HEK293 (cell line): ENCODE data around the gene XG.

ENCODE experiments used
- CTCF ChIA-PET: fragments of 350-600 bp; formaldehyde crosslinking; extraction: SDS; loops from one replicate; lab custom pipeline; 2021; ENCODE audit warnings: antibody characterized with exemption; lab: Yijun Ruan, JAX
- POLR2A ChIA-PET: fragments of 300-600 bp; formaldehyde crosslinking; extraction: SDS; loops from one replicate; lab custom pipeline; 2020; ENCODE audit warnings: antibody characterized with exemption, inconsistent platforms; lab: Yijun Ruan, JAX
- H3K27ac ChIP-seq: fragments of 200-500 bp; sonication (Bioruptor generic); 2 replicates; pipeline ENCODE4 v1.5.1; 2014; ENCODE audit warnings: low read depth, low read length, control low read depth, inconsistent platforms; ENCODE audit errors: extremely low read depth
- H3K36me3 ChIP-seq, 2 experiments: fragments of 200-500 bp in 1 of 2; sonication (Bioruptor generic) in 1 of 2; 1 replicate in 1 of 2; 2 replicates in 1 of 2; pipeline ENCODE4 v1.5.1; 2014 to 2017; ENCODE audit warnings: inconsistent platforms in 2 of 2, low read length in 2 of 2; ENCODE audit not compliant: control insufficient read depth in 2 of 2, insufficient read depth in 1 of 2
- H3K4me1 ChIP-seq: fragments of 200-500 bp; sonication (Bioruptor generic); 2 replicates; pipeline ENCODE4 v1.5.1; 2014; ENCODE audit warnings: mild to moderate bottlenecking, low read length, inconsistent platforms; ENCODE audit not compliant: control insufficient read depth, insufficient read depth
- H3K4me3 ChIP-seq: 2 replicates; pipeline ENCODE4 v1.5.1; 2011; ENCODE audit warnings: low read depth, mild to moderate bottlenecking, control low read depth, low read length, moderate library complexity
- H3K9me3 ChIP-seq: fragments of 200-500 bp; sonication (Bioruptor generic); 2 replicates; pipeline ENCODE4 v1.5.1; 2014; ENCODE audit warnings: low read depth, low read length, inconsistent platforms; ENCODE audit not compliant: control insufficient read depth, insufficient read depth
- MZF1 ChIP-seq: fragments of 450-650 bp; formaldehyde crosslinking; IDR thresholded peaks from 2 replicates; pipeline ENCODE4 v1.5.1; 2017; ENCODE audit warnings: missing biosample characterization, missing genetic modification characterization, borderline replicate concordance
- WT1 ChIP-seq: fragments of 450-650 bp; formaldehyde crosslinking; IDR thresholded peaks from 2 replicates; pipeline ENCODE4 v1.5.1; 2016; ENCODE audit warnings: missing biosample characterization, missing genetic modification characterization
- ZBTB8A ChIP-seq: fragments of 450-650 bp; formaldehyde crosslinking; IDR thresholded peaks from 2 replicates; pipeline ENCODE4 v1.5.1; 2016; ENCODE audit warnings: missing biosample characterization, missing genetic modification characterization
- ZNF114 ChIP-seq: fragments of 450-650 bp; formaldehyde crosslinking; IDR thresholded peaks from 2 replicates; pipeline ENCODE4 v1.5.0; 2017; ENCODE audit warnings: missing biosample characterization, missing genetic modification characterization
- ZNF132 ChIP-seq: fragments of 450-650 bp; formaldehyde crosslinking; IDR thresholded peaks from 2 replicates; pipeline ENCODE4 v1.5.1; 2017; ENCODE audit warnings: missing biosample characterization, missing genetic modification characterization, borderline replicate concordance
- ZNF133 ChIP-seq: fragments of 450-650 bp; formaldehyde crosslinking; IDR thresholded peaks from 2 replicates; pipeline ENCODE4 v1.5.1; 2016; ENCODE audit warnings: missing biosample characterization, missing genetic modification characterization
- ZNF16 ChIP-seq: fragments of 450-650 bp; formaldehyde crosslinking; IDR thresholded peaks from 2 replicates; pipeline ENCODE4 v1.5.1; 2016; ENCODE audit warnings: low read depth, missing biosample characterization, missing genetic modification characterization
- ZNF184 ChIP-seq: fragments of 450-650 bp; IDR thresholded peaks from 2 replicates; pipeline ENCODE4 v1.5.1; 2018; ENCODE audit warnings: missing biosample characterization, mild to moderate bottlenecking, missing genetic modification characterization
- ZNF202 ChIP-seq: fragments of 450-650 bp; formaldehyde crosslinking; IDR thresholded peaks from 2 replicates; pipeline ENCODE4 v1.5.1; 2016; ENCODE audit warnings: missing biosample characterization, missing genetic modification characterization, borderline replicate concordance
- ZNF23 ChIP-seq: fragments of 450-650 bp; formaldehyde crosslinking; IDR thresholded peaks from 2 replicates; pipeline ENCODE4 v1.5.1; 2016; ENCODE audit warnings: missing biosample characterization, missing genetic modification characterization, borderline replicate concordance
- ZNF274 ChIP-seq, 2 experiments: fragments of 200-500 bp in 1 of 2; fragments of 450-650 bp in 1 of 2; sonication (Bioruptor generic) in 1 of 2; formaldehyde crosslinking in 1 of 2; IDR thresholded peaks; 2 replicates each; pipeline versions ENCODE4 v1.5.1 to v1.6.1; 2014 to 2016; ENCODE audit warnings: borderline replicate concordance in 1 of 2, inconsistent platforms in 1 of 2, low read length in 1 of 2, missing biosample characterization in 1 of 2, missing genetic modification characterization in 1 of 2
- ZNF350 ChIP-seq: fragments of 450-650 bp; formaldehyde crosslinking; IDR thresholded peaks from 2 replicates; pipeline ENCODE4 v1.5.0; 2017; ENCODE audit warnings: missing biosample characterization, mild to moderate bottlenecking, missing genetic modification characterization
- ZNF426 ChIP-seq: fragments of 450-650 bp; formaldehyde crosslinking; IDR thresholded peaks from 2 replicates; pipeline ENCODE4 v1.5.1; 2017; ENCODE audit warnings: missing biosample characterization, missing genetic modification characterization, mild to moderate bottlenecking, inconsistent platforms, moderate library complexity
- ZNF501 ChIP-seq: fragments of 450-650 bp; formaldehyde crosslinking; IDR thresholded peaks from 2 replicates; pipeline ENCODE4 v1.5.1; 2016; ENCODE audit warnings: missing biosample characterization, missing genetic modification characterization
- ZNF530 ChIP-seq: fragments of 450-650 bp; formaldehyde crosslinking; IDR thresholded peaks from 2 replicates; pipeline ENCODE4 v1.5.1; 2016; ENCODE audit warnings: low read depth, missing biosample characterization, missing genetic modification characterization
- ZNF544 ChIP-seq: fragments of 450-650 bp; formaldehyde crosslinking; IDR thresholded peaks from 2 replicates; pipeline ENCODE4 v1.5.0; 2017; ENCODE audit warnings: missing biosample characterization, missing genetic modification characterization
- ZNF658 ChIP-seq: fragments of 450-650 bp; formaldehyde crosslinking; IDR thresholded peaks from 2 replicates; pipeline ENCODE4; 2016; ENCODE audit warnings: missing biosample characterization, missing genetic modification characterization
- TF ChIP-seq, protein P1 (sequence below): fragments of 450-650 bp; formaldehyde crosslinking; IDR thresholded peaks from 2 replicates; pipeline ENCODE4 v1.5.1; 2016; ENCODE audit warnings: missing biosample characterization, missing genetic modification characterization
- TF ChIP-seq, protein P2 (sequence below): fragments of 450-650 bp; formaldehyde crosslinking; IDR thresholded peaks from 2 replicates; pipeline ENCODE4 v1.5.1; 2016; ENCODE audit warnings: missing biosample characterization, missing genetic modification characterization
- TF ChIP-seq, protein P3 (sequence below): fragments of 450-650 bp; formaldehyde crosslinking; IDR thresholded peaks from 2 replicates; pipeline ENCODE4 v1.5.1; 2016; ENCODE audit warnings: missing biosample characterization, missing genetic modification characterization
- TF ChIP-seq, protein P4 (sequence below): fragments of 450-650 bp; formaldehyde crosslinking; IDR thresholded peaks from 2 replicates; pipeline ENCODE4 v1.5.1; 2016; ENCODE audit warnings: missing biosample characterization, missing genetic modification characterization
- TF ChIP-seq, protein P5 (sequence below): fragments of 450-650 bp; formaldehyde crosslinking; IDR thresholded peaks from 2 replicates; pipeline ENCODE4 v1.5.1; 2016; ENCODE audit warnings: missing biosample characterization, missing genetic modification characterization
- TF ChIP-seq, protein P6 (sequence below): fragments of 450-650 bp; formaldehyde crosslinking; IDR thresholded peaks from 2 replicates; pipeline ENCODE4 v1.5.1; 2017; ENCODE audit warnings: missing biosample characterization, missing genetic modification characterization

XG gene

DNA sequence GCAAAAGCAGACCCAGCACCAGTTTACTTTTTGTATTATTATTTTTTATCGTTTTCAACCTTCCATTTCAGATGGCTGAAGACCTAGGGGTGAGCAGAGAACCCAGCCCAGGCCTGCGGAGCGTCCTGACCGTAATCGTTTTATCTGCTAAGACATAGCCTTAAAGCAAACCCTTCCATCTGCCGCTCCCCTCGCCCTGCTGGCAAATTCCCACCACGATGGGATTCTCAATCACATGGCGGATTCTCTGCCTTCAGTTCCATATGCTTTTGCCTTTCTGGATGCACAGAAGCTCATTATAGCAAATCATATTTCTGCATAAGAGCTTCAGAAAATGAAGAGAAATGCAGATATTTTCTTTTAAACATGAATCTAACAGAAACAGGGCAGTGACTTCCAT, 18.6 kb upstream of the XG start (continued):
- TF ChIP-seq, protein P1, sequence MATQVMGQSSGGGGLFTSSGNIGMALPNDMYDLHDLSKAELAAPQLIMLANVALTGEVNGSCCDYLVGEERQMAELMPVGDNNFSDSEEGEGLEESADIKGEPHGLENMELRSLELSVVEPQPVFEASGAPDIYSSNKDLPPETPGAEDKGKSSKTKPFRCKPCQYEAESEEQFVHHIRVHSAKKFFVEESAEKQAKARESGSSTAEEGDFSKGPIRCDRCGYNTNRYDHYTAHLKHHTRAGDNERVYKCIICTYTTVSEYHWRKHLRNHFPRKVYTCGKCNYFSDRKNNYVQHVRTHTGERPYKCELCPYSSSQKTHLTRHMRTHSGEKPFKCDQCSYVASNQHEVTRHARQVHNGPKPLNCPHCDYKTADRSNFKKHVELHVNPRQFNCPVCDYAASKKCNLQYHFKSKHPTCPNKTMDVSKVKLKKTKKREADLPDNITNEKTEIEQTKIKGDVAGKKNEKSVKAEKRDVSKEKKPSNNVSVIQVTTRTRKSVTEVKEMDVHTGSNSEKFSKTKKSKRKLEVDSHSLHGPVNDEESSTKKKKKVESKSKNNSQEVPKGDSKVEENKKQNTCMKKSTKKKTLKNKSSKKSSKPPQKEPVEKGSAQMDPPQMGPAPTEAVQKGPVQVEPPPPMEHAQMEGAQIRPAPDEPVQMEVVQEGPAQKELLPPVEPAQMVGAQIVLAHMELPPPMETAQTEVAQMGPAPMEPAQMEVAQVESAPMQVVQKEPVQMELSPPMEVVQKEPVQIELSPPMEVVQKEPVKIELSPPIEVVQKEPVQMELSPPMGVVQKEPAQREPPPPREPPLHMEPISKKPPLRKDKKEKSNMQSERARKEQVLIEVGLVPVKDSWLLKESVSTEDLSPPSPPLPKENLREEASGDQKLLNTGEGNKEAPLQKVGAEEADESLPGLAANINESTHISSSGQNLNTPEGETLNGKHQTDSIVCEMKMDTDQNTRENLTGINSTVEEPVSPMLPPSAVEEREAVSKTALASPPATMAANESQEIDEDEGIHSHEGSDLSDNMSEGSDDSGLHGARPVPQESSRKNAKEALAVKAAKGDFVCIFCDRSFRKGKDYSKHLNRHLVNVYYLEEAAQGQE (tag by site-specific recombination): no peak
- TF ChIP-seq, all 188 proteins: peak for 0

DNA sequence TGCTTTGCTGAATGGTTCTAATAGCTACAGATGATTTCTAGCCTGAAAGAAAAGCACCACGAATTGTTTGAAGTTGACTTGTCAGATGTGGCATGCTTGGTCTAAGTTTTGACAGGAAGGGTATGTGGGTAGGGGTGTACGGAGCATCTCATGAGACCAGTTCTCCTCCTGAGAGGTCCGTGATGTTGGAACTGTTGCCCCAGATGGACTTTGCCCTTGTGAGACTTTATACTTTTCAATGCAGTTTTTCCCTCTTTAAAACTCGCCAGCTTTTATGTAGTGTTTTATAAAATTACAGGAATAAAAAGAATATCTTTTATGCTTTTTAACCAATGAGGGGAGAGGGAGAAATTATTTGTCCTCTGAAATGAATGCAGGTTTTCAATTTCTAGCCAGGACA, 16.6 kb upstream of the XG start:
- Histone ChIP-seq H3K4me3 (no peak overlapping the region), H3K9me3 (no peaks in the 10 kb centered on the region), H3K36me3 (peaks cover 26 to 46% of the 10 kb centered on the region in 2 experiments), H3K27ac (no peak overlapping the region), H3K4me1 (no peaks in the 10 kb centered on the region)
- CTCF ChIA-PET: no interaction called here
- TF ChIP-seq ZNF202 (tag by site-specific recombination) (no peak), ZNF23 (no peak), ZNF501 (no peak), WT1 (no peak), ZNF426 (tag by site-specific recombination) (no peak), ZBTB8A (tag by site-specific recombination) (no peak), ZNF114 (tag by site-specific recombination) (no peak), ZNF133 (tag by site-specific recombination) (no peak), MZF1 (tag by site-specific recombination) (no peak), ZNF16 (no peak), ZNF530 (tag by site-specific recombination) (no peak), ZNF544 (tag by site-specific recombination) (no peak)
- TF ChIP-seq, protein P2, sequence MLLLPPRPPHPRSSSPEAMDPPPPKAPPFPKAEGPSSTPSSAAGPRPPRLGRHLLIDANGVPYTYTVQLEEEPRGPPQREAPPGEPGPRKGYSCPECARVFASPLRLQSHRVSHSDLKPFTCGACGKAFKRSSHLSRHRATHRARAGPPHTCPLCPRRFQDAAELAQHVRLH (tag by site-specific recombination): no peak
- TF ChIP-seq, protein P3, sequence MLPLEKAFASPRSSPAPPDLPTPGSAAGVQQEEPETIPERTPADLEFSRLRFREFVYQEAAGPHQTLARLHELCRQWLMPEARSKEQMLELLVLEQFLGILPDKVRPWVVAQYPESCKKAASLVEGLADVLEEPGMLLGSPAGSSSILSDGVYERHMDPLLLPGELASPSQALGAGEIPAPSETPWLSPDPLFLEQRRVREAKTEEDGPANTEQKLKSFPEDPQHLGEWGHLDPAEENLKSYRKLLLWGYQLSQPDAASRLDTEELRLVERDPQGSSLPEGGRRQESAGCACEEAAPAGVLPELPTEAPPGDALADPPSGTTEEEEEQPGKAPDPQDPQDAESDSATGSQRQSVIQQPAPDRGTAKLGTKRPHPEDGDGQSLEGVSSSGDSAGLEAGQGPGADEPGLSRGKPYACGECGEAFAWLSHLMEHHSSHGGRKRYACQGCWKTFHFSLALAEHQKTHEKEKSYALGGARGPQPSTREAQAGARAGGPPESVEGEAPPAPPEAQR (tag by site-specific recombination): no peak
- TF ChIP-seq, protein P4, sequence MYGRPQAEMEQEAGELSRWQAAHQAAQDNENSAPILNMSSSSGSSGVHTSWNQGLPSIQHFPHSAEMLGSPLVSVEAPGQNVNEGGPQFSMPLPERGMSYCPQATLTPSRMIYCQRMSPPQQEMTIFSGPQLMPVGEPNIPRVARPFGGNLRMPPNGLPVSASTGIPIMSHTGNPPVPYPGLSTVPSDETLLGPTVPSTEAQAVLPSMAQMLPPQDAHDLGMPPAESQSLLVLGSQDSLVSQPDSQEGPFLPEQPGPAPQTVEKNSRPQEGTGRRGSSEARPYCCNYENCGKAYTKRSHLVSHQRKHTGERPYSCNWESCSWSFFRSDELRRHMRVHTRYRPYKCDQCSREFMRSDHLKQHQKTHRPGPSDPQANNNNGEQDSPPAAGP (tag by site-specific recombination): no peak
- TF ChIP-seq, protein P5, sequence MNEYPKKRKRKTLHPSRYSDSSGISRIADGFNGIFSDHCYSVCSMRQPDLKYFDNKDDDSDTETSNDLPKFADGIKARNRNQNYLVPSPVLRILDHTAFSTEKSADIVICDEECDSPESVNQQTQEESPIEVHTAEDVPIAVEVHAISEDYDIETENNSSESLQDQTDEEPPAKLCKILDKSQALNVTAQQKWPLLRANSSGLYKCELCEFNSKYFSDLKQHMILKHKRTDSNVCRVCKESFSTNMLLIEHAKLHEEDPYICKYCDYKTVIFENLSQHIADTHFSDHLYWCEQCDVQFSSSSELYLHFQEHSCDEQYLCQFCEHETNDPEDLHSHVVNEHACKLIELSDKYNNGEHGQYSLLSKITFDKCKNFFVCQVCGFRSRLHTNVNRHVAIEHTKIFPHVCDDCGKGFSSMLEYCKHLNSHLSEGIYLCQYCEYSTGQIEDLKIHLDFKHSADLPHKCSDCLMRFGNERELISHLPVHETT (tag by site-specific recombination): no peak
- POLR2A ChIA-PET: no interaction called here

DNA sequence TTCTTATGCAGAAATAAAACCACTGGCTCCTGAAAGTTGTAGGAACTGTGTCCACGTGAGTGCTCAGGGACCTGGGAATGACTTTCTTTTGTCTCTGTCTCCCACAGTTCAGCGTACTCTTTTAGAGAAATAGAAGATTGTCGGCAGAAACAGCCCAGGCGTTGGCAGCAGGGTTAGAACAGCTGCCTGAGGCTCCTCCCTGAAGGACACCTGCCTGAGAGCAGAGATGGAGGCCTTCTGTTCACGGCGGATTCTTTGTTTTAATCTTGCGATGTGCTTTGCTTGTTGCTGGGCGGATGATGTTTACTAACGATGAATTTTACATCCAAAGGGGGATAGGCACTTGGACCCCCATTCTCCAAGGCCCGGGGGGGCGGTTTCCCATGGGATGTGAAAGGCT, 11.2 kb upstream of the XG start:
- CTCF ChIA-PET: no interaction called here
- Histone ChIP-seq H3K27ac (no peak overlapping the region), H3K4me1 (no peaks in the 10 kb centered on the region), H3K4me3 (no peak overlapping the region), H3K36me3 (peaks cover 18 to 39% of the 10 kb centered on the region in 2 experiments), H3K9me3 (no peaks in the 10 kb centered on the region)
- POLR2A ChIA-PET: no interaction called here
- no peak for TF ChIP-seq ZNF658 (tag by site-specific recombination)
- TF ChIP-seq ZNF132 (tag by site-specific recombination): no peak
- no peak for TF ChIP-seq ZNF350
- TF ChIP-seq ZNF184 (tag by site-specific recombination): no peak
- TF ChIP-seq ZNF274 (IDR thresholded peaks at IDR 0.05; ENCODE audit: low read length): no peak
- TF ChIP-seq ZNF274 (tag by site-specific recombination; IDR thresholded peaks at IDR 0.05; ENCODE audit: borderline replicate concordance): no peak
- no peak for TF ChIP-seq ZNF114 (tag by site-specific recombination)
- TF ChIP-seq, protein P6, sequence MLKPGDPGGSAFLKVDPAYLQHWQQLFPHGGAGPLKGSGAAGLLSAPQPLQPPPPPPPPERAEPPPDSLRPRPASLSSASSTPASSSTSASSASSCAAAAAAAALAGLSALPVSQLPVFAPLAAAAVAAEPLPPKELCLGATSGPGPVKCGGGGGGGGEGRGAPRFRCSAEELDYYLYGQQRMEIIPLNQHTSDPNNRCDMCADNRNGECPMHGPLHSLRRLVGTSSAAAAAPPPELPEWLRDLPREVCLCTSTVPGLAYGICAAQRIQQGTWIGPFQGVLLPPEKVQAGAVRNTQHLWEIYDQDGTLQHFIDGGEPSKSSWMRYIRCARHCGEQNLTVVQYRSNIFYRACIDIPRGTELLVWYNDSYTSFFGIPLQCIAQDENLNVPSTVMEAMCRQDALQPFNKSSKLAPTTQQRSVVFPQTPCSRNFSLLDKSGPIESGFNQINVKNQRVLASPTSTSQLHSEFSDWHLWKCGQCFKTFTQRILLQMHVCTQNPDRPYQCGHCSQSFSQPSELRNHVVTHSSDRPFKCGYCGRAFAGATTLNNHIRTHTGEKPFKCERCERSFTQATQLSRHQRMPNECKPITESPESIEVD: no peak
